CD1c-positive myeloid dendritic cell (primary cell): ENCODE measurements around the gene COL24A1.
"Not testable (repeated sequence)": the region's sequence is repeated elsewhere in the genome, so short reads cannot be mapped to it uniquely, and the experiment has no call there.

Experiments
- DNase-seq: peaks from one replicate; pipeline ENCODE4 v3.0.0-alpha.2; 2016; ENCODE audit errors: extremely low spot score

COL24A1 gene

DNA sequence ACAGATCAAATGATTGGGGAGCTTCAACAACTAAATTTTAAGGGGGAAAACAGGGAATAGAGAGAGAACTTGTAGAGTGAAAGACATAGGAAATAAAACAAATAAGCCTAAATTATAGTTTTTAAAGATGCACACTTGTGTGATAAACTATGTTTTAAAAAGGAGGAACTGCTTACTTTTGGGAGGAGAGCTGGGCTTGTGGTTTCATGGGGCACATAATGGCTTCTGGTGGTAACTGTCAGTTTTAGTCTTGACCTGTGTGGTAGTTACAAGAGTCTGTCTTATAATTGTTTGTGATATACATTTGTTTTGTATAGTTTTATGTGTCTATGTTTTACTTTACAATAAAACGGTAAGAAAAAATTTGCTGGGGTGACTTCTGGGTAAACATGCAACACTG lies 165.3 kb downstream of the COL24A1 start:
- no peak for DNase-seq

DNA sequence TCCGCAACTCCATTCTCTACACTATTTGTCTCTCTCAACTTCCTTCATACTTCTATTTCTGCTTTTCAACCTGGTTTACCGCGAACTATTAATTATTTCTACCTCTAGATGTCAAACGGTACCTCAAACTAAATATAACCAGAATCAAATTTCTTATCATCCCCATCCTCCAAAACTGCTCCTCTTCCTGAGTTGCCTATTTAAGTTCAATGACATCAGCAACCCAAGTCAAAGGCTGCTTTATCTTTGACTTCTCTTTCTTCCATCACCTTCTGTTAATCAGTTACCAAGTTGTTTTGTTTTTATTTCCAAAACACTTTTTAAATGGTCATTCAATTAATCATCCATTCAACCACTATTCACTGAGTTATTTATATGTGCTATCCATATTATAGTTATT lies 171.9 kb downstream of the COL24A1 start:
- DNase-seq: no peak

DNA sequence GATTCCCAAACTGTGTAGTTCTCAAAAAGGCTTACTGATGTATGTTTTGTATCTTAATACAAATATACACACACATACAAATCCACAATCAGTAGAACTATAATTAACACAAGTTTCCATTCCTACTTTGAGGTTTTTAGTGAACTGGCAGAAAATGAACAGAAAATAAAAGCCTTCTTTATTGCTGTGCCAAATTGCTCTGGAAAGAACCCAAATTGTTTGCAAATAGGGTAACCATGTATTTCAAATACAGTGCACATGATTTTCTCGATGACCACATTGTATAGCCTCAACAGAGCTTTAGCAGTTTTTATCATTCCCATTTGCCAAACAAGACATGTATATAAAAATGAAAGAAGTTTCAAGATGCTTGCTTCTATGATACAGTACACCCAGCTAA lies 173.3 kb downstream of the COL24A1 start:
- DNase-seq: no peak

DNA sequence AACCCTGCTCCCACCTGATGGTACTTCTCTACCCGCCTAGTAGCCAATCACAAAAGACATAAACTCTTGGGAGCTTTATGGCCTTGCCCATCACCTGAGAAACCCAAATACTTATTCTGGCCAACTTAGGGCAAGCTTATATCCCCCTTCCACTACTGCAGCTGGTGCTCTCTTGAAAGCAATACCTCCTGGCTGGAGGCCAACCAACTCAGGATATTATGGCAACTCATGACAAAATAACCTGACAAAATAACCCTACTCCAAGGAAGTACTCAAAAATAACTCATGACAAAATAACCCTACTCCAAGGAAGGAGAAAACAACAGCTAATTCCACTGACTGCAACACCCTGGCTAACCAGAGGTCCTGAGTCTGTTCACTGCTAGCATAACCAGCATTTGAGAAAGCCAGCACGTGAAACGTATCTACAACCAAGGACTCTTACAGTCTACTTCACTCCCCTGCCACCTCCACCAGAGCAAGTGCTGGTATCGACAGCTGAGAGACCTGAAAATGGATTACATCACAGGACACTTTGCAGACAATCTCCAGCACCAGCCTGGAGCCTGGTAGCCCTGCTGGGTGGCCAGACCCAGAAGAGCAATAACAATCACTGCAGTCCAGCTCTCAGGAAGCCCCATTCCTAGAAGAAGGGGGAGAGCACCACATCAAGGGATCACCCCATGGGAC lies 179.9 kb downstream of the COL24A1 start:
- DNase-seq: no peak

DNA sequence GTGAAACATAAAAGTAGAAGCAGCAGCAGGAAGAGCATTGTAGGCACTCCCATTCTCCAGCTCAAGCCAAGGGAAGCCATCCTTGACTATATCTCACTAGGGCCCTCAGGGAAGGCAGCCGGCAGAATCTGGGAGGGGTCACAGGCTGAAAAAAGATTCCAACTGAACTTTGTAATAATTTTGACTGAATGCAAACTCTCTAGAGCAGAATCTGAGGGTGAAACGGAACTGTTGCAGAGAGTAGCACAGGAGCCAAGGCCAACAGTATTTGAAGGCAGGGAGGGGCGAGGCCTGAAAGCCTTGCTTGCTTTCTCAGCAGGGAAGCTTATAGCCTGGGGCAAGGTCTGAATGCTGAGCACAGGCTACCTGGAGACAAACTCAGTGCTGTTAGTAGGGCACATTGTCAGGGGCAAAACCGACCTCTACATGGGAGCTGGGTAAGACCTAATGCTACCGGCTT lies 180.6 kb downstream of the COL24A1 start:
- DNase-seq: no peak

DNA sequence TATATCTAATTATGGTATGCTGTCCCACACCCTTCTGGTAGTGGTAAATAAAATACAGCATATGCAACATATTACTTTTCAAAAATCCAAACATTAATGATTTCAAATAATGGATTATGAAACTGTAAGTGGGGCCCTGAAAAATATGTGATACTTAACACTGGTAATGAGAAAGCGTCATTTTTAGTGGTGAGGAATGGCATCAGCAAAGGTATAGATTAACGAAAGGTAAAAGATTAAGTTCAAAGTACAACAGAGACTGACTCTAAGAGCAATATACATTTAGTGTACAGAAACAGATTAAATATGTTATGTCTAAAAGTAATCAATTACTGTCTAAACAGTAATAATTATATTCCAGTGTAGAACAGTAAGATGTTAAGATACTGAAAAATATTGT lies 194.1 kb downstream of the COL24A1 start:
- DNase-seq: no peak

DNA sequence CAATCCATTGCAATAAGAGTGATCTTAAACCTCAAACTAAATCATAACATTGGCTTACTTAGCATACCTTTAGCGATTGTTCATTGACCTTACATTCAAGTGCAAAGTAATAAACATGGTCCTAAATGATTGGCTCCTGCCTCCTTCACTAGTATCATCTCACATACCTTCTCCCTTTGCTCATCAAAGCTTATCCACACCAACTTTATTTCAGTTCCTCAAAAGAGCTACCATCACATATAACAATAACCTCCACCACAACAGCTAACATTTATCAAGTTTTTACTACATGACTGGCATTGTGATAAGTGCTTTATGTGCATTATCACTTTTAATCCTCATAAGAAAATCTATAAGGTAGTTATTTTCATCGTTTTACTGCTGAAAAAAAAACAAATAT lies 198.8 kb downstream of the COL24A1 start:
- DNase-seq: no peak

DNA sequence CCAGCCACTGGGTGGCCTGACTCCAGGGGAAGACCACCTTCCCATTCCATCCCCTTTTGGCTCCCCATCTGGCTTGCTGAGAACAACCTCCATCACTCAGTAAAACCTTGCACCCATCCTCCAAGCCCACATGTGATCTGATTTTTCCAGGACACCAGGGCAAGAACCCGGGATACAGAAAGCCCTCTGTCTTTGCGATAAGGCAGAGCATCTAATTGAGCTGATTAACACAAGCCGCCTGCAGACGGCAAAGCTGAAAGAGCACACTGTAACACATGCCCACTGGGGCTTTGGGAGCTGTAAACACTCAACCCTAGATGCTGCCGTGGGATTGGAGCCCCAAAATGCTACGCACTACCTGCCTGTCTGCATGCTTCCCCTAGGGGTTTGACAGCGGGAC lies 201.4 kb downstream of the COL24A1 start:
- not testable (repeated sequence) for DNase-seq

DNA sequence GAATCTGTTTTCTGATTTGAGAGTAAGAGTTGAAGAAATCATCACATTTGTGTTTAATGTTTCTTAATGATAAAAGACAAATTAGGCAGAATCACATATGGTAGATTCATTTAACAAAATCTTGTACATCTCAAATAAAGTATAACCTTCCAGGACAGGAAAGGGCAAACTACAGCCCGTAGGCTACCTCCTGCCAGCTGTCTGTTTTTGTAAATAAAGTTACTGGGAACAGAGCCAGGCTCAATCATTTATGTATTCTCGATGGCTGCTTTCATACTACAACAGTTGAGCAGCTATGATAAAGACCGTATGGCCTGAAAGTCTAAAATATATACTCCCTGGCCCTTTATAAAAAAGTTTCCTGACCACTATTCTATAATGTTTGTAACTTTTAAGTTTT lies 204.1 kb downstream of the COL24A1 start:
- no peak for DNase-seq

DNA sequence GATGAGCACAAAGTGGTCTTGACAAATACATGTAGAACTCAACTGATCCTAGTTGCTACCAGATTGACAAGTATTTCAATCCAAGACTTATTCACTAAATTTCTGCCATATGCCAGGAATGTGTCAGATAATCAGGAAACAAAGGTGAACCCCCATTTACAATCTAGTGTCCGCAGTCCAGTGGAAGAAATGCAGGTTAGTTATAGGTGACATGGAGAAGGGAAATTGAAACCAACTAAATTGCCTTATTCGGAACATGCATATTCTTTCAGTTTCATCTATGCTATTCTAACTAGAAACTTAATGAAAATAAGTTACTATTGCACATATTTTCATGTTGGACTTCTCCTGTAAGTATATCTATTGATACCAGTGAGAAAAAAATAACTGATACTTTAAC lies 209.4 kb downstream of the COL24A1 start:
- DNase-seq: no peak

DNA sequence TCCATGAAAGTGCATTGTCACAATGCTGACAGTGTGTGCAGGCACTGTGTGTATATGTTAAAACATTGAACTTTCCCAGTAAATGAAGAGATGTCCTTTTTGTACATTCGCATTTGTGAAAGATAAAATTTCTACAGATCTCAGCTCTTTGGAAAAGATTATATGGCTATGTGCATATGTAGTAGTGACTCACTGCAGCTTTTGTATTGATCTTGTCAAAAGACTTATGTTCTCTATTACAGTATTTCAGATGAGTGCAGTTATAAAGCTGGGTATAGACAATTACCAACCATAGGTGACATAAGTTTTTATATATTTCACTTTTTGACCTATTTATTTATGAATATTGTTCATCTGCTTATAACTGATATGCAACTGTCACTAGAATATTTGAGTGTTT lies 212.6 kb downstream of the COL24A1 start:
- DNase-seq: no peak

DNA sequence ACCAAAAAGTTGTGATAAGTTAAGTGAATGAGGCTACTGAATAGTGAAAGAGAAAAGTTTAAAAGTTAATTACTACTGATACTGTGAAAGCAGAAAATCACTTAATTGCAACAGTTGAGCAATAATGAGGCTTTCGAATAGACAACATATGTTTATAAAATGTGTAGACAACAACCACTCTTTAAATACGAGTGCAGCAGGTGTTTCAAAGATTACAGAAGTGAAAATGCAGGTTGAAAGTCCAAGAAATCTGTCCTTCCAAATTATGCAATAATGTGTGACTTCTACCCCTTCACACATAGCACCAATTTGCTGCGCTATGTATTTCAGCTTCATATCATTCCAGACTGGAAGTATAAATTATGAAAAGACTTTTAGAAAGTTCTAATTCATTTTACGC lies 213.0 kb downstream of the COL24A1 start:
- DNase-seq: no peak

DNA sequence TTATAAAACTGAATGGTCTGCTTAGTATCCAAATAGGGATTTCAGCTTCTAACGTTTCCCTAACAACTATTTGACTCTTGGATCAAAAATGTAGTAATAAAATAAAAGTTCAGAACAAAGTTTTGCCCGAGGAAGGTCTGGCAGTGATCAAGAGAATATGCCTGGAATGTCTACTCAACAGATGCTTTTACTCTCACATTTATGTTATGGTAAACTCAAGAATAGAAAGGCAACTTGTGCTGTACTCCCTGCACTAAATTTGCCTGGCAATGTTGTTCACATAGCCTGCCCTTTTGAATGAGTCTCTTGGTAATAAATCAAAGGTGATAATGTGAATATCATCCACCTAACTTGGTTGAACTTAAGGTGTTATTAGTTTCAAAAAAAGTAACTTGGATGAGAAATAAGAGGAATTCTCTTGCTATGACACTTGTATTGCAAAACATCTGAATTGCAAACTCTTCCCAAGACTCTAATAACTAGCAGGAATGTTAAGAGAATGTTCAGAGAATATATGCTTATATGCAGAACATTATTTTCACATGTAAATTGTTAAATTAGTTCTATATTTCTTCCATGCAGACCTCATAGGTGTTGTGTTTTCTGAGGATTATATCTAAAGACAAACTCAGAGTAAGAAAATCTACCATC lies 215.8 kb downstream of the COL24A1 start:
- no peak for DNase-seq

DNA sequence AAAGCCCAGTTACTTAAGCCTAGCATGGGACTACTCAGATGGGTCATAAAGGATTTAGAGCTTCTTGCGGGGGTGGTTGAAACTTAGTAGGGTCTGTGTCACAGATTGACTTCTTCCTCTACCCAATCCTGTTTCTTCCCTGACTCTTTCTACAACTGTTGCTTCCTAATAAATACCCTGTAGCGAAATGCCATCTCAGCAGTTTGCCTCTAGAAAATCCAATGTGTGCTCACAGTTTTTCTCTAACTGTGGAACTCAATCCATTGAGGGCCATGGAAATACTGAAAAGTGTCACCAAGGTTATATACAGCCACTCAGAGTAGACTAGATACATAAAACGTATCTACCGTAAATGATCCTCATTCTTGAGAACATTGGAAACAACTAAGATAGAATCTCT lies 217.7 kb downstream of the COL24A1 start:
- no peak for DNase-seq

DNA sequence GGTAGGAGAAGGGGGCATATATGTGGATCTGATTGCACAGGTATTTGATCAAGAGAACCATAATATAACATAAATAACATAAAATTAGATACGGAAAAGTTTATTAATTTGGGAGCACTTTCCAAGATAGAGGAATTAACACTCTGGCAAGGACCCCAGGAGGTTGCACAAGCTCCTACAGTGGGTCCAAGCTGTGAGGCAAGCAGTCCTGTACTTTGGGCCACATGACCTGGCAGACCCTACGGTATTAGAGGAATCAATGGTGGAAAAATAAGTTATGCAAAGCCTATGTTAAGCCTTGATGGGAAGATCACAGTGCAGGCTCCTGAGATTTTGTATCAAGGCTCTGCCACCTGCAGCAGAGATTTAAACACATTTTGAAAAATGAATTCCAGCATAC lies 220.1 kb downstream of the COL24A1 start:
- DNase-seq: no peak

DNA sequence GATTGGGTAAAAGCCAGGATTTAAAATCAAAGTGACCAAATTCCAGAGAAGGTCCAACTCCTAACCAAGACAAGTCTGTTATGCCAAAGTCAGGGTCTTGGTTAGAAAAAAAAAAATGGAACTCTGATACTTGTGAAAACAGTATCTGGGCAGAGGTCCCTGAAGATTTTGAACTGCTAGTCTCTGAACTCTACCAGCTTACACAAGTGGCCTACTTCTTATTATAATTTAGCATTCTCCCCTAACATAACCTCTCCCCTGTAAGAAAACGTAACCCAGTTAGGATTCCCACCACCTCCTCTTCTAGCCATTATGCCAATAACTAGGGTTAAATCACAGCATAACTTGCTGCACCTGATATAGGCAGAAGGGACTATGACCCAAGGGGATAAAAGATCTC lies 220.5 kb downstream of the COL24A1 start:
- no peak for DNase-seq

DNA sequence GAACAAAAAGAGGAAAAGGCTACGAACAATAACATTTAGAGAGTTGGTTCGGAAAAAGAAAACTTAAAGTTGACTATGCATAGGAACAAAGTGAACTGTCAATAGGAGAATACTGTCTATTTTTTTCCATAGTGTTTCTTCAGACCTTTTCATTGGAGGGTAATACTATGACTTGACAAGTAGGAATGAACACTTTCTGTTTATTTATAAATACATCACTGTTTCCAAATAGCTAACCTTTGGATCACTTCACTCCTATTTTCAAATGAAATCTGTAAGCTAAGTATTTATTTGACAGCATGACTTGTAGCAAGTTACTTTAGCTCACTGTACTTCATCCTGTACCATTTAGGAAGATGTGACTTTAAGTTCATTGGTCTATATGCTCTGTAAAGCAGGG lies 221.3 kb downstream of the COL24A1 start:
- DNase-seq: no peak

DNA sequence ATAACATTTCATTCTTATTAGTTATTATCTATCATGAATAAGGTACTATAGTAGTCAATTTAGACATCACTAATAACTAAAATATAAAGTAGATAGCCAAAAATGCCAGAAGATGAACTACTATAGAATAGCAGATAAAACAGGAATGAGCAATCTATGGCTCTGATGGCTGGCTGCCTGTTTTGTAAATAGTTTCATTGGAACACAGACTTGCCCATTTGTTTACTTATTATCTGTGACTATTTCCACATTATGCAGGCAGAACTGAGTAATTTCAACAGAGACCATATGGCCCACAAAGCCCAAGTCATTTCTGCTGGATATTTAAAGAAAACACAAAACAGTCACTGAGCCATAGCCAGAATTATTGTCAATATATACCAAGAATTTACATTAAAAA lies 222.1 kb downstream of the COL24A1 start:
- DNase-seq: no peak

DNA sequence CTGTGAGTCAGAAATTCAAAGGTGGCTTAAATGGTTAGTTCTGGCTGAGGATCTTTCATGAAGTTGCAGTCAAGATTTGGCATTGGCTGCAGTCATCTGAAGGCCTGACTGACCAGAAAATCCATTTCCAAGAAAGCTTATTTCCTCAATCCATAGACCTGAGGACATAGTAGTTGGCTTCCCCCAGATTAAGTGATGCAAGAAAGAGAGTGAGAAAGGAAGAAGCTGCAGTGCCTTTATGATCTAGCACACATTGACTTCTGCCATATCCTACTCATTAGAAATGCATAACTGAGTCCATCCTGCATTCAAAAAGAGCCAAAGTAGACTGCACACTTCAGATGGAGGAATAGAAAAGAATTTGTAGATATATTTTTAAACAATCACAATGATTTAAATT lies 222.6 kb downstream of the COL24A1 start:
- no peak for DNase-seq

DNA sequence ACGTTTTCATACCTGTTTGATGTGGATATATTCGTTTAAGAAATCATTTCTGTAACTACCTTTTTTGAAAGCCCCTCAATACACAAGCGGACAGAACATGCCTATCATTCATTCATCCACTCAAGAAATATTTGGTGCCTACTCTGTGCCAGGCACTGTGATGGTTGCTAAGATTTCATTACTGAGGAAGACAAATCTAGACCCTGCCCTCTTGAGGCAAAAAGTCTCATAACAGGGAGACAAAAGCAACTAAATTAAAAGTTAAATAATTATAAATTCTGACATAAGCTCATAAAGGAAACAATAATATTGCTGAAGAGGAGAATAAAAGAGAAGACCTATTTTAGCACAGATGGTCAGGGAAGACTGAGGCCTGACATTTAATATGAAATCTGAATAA lies 244.8 kb downstream of the COL24A1 start:
- no peak for DNase-seq

DNA sequence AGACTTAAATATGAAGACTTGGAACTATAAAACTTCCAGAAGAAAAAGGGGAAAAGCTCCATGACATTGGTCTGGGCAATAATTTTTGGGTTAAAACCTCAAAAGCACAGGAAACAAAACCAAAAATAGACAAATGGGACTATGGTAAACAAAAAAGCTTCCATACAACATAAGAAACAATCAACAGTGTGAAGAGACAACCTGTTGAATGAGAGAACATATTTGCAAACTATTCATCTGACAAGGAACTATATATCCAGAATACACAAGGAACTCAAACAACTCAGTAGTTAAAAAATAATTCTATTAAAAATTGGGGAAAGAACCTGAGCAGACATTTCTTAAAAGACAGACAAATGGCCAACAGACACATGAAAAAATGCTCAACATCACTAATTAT lies 255.7 kb downstream of the COL24A1 start:
- DNase-seq: no peak

DNA sequence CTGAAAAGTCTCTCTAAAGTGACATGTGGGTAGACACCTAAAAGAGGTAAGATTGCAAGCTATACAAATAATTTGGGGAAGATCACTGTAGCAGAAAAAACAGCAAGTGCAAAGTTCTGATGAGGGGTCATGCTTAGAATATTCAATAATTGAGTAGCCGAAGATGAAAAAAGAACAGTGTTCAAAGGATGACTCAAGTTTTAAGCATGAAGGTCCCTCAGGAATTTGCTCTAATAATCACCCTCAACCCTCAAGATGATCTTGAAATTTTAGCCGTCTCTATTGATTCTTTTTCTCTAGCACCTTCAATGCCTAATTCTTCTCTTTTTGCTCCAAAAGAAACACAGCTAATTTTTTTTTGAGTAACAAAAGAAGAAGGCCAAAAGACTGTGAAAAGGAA lies 257.7 kb downstream of the COL24A1 start:
- no peak for DNase-seq

DNA sequence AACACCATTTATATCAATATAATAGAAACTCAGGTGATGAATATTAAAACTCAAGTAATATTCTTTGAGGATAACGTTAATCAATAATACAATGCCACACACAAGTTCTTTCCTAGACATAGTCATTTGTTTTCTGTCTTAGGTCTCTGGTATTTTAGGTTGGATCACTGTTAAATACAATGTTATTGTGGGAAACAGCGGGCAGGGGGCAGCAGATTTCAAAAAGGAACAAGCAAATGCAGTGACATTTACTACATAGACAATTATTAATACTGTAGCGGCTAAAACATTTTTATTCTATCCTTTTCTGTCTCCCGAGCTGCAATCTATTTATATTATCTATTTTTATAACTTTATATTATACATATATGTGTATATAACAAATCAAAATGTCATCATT lies 261.9 kb downstream of the COL24A1 start:
- DNase-seq: no peak

DNA sequence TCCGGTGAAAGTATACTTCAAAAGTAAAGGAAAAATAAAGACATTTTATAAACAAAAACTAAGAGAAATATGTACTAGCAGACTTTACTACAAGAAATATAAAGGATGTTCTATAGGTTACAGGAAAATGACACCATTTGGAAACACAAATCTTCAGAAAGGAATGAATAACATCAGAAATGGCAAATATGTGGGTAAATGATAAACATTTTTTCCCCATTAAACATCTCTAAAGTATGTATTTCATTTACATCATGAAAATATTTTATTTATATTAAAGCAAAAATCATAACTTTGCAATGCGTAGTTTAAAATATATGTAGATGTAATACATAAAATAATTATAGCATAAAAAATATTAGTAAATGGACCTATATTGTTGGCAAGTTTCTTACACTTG lies 264.2 kb downstream of the COL24A1 start:
- no peak for DNase-seq
